GM18498 (cell line): ENCODE measurements around the gene LARGE2.

ENCODE experiments used
- ATAC-seq: cut with Tn5 transposase; IDR thresholded peaks from one replicate; pipeline ENCODE4 v1.9.1; 2021; ENCODE audit warnings: mild to moderate bottlenecking, moderate library complexity; ENCODE audit not compliant: unreplicated experiment

The LARGE2 gene

GRCh38 chr11:45928535-45929215, 6.2 kb downstream of the LARGE2 start:
- ATAC-seq, result no peak

- ATAC-seq, result peak; percentile 12
These were observed 7.1 kb downstream of the LARGE2 start for GRCh38 chr11:45929486-45930030.

GRCh38 chr11:45930031-45930794, 7.8 kb downstream of the LARGE2 start:
- peak; percentile 92 for ATAC-seq

- ATAC-seq, result no peak
These were observed 8.6 kb downstream of the LARGE2 start for GRCh38 chr11:45930951-45931570.

DNA sequence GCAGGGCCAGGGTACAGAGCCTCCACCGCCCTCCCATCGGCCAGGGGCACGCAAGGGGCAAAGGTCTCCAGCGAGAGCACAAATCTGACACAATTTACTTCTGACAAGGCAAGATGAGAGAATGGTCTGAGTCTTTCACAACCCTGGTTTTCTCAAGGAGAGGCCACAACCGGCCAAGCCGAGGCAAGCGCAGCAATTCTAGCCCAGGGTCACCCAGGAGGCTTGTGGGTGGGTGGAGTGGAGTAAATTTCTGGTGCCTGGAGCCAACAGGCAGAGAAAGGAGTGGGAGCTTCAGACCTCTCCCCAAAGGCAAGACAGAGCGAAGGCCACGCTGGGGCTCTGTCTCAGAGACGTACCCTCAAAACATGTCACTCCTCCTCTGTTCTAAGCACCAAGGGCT, 9.3 kb downstream of the LARGE2 start:
- no peak for ATAC-seq

DNA sequence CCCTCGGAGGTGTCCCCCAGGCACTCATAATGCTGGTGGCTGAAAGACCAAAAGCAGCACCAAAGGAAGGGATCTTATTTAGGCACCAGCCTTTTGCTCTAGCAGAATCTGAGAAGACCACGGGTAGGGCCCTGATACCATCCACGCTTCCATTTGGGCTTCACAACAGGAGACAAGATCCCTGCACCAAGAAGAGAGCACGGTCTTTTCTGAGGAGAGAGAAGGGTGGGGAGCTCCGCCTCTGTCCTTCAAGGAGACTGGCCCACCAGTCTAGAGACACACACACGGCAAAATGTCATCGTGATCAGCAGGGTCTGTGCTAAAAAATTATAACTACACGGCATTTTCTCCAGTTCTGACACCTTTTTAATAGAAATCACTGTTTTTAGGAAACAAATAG, 9.8 kb downstream of the LARGE2 start:
- ATAC-seq, result no peak

GRCh38 chr11:45933131-45933831, 10.8 kb downstream of the LARGE2 start:
- ATAC-seq, result no peak

GRCh38 chr11:45933846-45934579, 11.6 kb downstream of the LARGE2 start:
- ATAC-seq, result no peak

DNA sequence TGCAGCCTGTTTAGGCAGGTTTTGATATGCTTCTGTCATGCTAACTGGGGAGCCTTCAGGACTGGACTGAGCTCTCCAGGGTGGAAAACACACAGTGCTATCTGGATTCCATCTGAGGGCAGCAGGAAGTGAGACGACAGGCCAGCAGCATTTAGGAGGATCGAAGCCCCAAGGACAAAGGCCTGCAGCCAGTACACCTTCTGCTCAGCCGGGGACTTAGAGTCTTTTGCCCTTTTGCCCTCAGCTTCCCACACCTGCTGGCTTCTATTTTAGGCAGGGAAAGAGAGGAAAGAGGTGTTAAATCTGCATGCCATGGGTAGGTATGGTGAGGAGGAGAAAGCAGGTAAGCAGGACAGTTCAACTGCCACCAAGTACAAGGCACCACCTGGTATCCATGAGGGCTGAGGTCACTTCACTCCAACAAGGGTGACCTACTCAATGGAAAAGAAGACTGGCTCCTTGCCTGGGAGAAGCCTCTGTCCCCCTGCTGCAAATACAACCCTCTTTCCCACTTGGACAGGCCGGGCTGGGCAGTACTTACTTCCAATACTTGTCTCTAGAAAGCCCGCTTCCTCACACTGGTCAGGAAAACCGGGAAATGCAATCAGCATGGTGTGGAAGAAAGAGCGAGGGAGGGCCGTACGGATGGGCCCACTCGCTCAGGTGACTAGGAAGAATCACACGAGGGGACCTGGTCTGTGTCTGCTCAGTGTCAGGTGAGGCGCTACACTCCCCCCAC, 12.3 kb downstream of the LARGE2 start:
- ATAC-seq, result no peak

DNA sequence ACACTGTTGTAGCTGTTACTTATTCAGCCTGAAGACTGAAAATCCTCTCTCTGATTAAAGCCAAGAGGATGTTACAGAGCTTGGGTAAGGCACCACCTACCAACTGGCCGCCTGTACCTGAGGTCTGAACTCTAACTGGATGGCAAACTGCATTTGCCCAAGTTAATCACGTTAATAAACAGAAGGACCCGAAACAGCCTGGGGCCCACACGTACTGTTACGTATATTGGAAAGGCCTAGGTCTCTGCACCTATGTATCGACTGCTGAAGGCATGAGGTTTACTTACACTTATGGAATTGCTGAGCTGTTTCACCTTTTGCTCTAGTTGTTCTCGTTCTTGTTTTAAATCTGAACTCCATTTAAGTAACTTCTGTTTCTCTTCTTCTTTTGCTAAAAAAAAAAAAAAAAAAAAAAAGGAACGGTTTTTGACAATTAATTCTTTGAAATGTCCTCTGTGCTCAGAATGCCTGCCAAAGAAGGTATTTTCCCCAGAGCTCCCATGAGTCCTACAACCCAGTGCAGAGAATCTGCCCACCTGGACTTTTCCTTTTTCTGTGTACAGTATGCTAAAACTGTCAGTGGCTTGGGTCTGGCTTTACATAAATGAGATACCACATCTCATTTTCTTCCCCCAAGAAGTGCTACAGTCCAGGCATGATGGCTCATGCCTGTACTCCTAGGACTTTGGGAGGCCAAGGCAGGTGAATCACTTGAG, 13.1 kb downstream of the LARGE2 start:
- ATAC-seq, result no peak

DNA sequence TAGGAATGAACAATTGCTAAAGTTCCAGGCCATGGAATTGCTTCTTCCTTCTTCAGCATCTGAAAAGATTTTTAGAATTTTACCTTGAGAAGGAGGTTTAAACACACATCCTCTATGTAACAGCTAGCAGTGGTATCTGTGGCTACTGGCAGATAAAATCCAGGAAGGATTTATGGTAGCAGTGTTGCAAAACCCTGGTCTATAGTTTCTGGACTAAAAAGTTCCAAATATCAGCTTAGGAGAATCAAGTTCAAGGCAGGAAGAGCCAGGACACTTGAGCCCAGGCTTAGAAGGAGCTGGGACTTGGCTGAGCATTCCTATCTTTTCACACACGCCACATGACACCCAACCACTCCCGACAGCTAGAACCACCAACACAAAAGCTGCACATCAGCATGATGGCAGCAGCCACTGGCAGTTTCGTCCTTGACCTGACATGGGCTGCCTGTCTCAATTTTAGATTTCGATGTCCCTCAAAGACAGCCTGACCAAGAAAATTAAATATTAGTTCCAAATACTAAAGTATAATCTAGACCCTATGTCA, 14.1 kb downstream of the LARGE2 start:
- no peak for ATAC-seq

GRCh38 chr11:45937916-45938315, 15.5 kb downstream of the LARGE2 start:
- no peak for ATAC-seq

GRCh38 chr11:45939836-45940235, 17.4 kb downstream of the LARGE2 start:
- no peak for ATAC-seq

- no peak for ATAC-seq
These were observed 18.8 kb downstream of the LARGE2 start for GRCh38 chr11:45941285-45941684.

GRCh38 chr11:45942381-45942780, 19.9 kb downstream of the LARGE2 start:
- ATAC-seq, result no peak

DNA sequence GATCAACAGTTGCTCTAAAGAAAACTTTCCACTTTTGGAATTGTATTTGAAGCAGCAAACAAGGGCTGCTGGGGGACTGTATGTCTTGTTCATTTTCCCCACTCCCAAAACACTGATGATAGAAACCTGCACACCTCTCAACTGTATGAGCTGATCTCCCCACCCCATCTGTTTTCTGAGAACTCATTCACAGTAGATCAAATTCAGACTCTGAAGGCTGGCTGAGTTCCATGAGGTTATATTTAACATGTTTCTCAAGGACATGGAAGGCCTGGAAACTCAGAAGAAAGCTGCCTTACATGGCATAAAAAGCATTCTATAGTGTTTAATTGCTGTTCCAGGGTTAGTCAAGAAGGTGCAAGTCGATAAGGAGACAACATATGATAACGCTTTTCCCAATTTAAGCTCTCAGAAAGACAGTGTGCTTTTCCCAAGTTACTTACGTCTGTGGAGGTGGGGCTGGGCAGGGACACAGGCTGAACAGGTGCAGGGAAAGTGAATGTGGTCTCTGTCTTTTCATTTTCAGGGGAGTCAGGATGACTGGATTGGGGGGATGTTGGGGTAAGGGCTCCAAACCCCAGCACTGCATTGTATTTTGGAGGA, 23.0 kb downstream of the LARGE2 start:
- no peak for ATAC-seq

DNA sequence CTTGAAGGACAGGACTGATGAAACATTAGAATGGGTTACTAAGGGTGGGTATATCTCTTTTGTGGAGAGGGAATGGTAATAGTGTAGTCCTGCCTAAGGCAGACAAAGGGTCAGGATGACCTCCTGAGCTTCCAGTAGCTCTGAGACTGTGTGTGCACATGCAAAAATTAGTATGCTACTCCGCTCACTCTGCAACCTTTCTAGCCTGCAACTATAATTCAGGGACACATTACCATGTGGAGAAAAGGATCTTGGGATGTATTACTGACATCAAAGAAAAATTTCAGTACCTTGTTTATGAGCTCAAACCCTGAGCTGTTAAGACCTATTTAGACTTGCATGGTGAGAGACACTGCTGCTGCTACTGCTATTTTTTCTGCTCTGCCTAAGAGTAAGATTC, 25.4 kb downstream of the LARGE2 start:
- no peak for ATAC-seq

DNA sequence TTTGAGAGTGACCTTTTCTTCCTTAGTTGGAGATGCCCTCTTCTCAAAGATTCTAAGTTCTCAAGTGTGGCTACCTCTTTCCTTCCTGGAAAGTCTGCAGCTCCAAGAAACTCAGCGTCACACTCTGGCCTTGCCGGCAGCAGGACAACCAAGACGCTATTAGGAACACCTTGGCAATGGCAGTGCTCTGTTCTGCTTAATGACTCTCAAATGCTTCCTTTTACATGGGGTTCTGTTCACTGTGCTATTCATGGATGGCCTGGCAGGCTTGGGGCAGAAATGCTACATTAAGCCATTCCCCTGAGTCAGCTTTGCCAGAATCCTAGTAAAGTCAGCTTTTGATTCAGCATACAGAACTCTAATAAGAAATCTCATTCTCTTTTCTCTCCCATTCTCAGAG, 25.9 kb downstream of the LARGE2 start:
- no peak for ATAC-seq
